Mucosa of gallbladder (tissue), 1 donor: ENCODE data around the gene NNAT. TPM values are rescaled to one million over a fixed set of nuclear protein-coding genes. Genes with fewer than 3 reads are reported as not detected.

Source experiments
- DNase-seq: peaks from one replicate; pipeline ENCODE4 v3.0.0-alpha.2; 2020; ENCODE audit warnings: low spot score
- total RNA-seq: library from RNA; stranded (reverse); gene quantifications from one replicate; pipeline ENCODE4 v1.2.1, GENCODE V29; 2021
- donor health status: DM: no; HTN: no; CAD: no.

Gene NNAT
- total RNA-seq, 1 donor from 2014 or later, result 6.3 TPM

GRCh38 chr20:37566590-37567330, 45.7 kb downstream of the NNAT start:
- no peak for DNase-seq

GRCh38 chr20:37567331-37567665, 46.2 kb downstream of the NNAT start:
- no peak for DNase-seq

- DNase-seq, result no peak
These were observed 46.9 kb downstream of the NNAT start for GRCh38 chr20:37567671-37568588.

GRCh38 chr20:37570419-37570818, 49.4 kb downstream of the NNAT start:
- DNase-seq, result no peak

- no peak for DNase-seq
These were observed 50.0 kb downstream of the NNAT start for GRCh38 chr20:37571033-37571432.

Other genes starting within 250 kb of the NNAT start
- 51.6 TPM for gene MANBAL, start 231.6 kb upstream of the NNAT start, total RNA-seq
- 210 TPM for gene SRC, start 175.1 kb upstream of the NNAT start, total RNA-seq
- gene BLCAP, start 6.6 kb downstream of the NNAT start, total RNA-seq, result 90.3 TPM
- gene CTNNBL1, start 172.8 kb downstream of the NNAT start, total RNA-seq, result 44.0 TPM